Measurements from ENCODE around the gene CD52.

GRCh38 chr1:26314501-26314900 is 3.3 kb upstream of the CD52 start:
- TF ChIP-seq CTCF (IDR thresholded peaks at IDR 0.05) (no peak), POLR2AphosphoS5 (IDR thresholded peaks at IDR 0.05) (no peak), POLR2A (IDR thresholded peaks at IDR 0.05) (no peak)
